SK-N-SH (cell line): ENCODE results near the gene MRGPRX3. TPM values are rescaled to one million over a fixed set of nuclear protein-coding genes. Genes with fewer than 3 reads are reported as not detected.

Source experiments
- CTCF ChIA-PET: fragments of 300-600, 350-600 bp; formaldehyde crosslinking; extraction: SDS; loops from one replicate; lab custom pipeline; 2021; lab: Yijun Ruan, JAX
- POLR2A ChIA-PET: fragments of 350-600 bp; sonication (Branson Sonifier 250); formaldehyde crosslinking; extraction: SDS; loops from one replicate; lab custom pipeline; 2020; ENCODE audit warnings: antibody characterized with exemption, inconsistent platforms; lab: Yijun Ruan, JAX
- DNase-seq: peaks from one replicate; pipeline ENCODE4 v3.0.0; 2012
- H2AFZ ChIP-seq: fragments of 200-600 bp; sonication (generic); 2 replicates; pipeline ENCODE4 v1.8.1; 2016; ENCODE audit warnings: antibody characterized with exemption, mild to moderate bottlenecking, low read depth
- H3F3A ChIP-seq: fragments of 200-600 bp; sonication (generic); replicated peaks from 2 replicates; pipeline ENCODE3; 2016; ENCODE audit warnings: antibody characterized with exemption, mild to moderate bottlenecking; ENCODE audit not compliant: insufficient read depth
- H3K27ac ChIP-seq, 2 experiments: fragments of 200-500 bp in 1 of 2; fragments of 200-600 bp in 1 of 2; sonication (Bioruptor generic) in 1 of 2; sonication (generic), shearing (Covaris generic) in 1 of 2; 2 replicates each; pipeline versions ENCODE4 v1.5.1 to v1.6.1; 2014 to 2016; ENCODE audit warnings: low read depth in 2 of 2, inconsistent platforms in 1 of 2, low read length in 1 of 2, mild to moderate bottlenecking in 1 of 2, mixed read lengths in 1 of 2
- H3K27me3 ChIP-seq: fragments of 200-600 bp; sonication (generic), shearing (Covaris generic); 2 replicates; pipeline ENCODE4 v1.6.1; 2016; ENCODE audit warnings: mixed run types; ENCODE audit not compliant: insufficient read depth
- H3K36me3 ChIP-seq, 2 experiments: fragments of 200-500 bp in 1 of 2; fragments of 200-600 bp in 1 of 2; sonication (Bioruptor generic) in 1 of 2; sonication (generic) in 1 of 2; replicated peaks in 1 of 2; 2 replicates each; pipeline versions ENCODE3 to v1.5.1; 2014 to 2016; ENCODE audit warnings: low read length in 1 of 2, mild to moderate bottlenecking in 1 of 2; ENCODE audit not compliant: insufficient read depth in 2 of 2, control insufficient read depth in 1 of 2
- H3K4me1 ChIP-seq, 2 experiments: fragments of 200-500 bp in 1 of 2; fragments of 200-600 bp in 1 of 2; sonication (Bioruptor generic) in 1 of 2; sonication (generic), shearing (Covaris generic) in 1 of 2; 2 replicates each; pipeline versions ENCODE4 v1.5.1 to v1.6.1; 2014 to 2016; ENCODE audit warnings: low read depth in 1 of 2, low read length in 1 of 2, mixed run types in 1 of 2; ENCODE audit not compliant: insufficient read depth in 2 of 2, control insufficient read depth in 1 of 2
- H3K4me2 ChIP-seq: fragments of 200-600 bp; sonication (generic), shearing (Covaris generic); 2 replicates; pipeline ENCODE4 v1.6.1; 2017; ENCODE audit warnings: mixed run types
- H3K4me3 ChIP-seq, 2 experiments: fragments of 200-500 bp in 1 of 2; fragments of 200-600 bp in 1 of 2; sonication (Bioruptor generic) in 1 of 2; sonication (generic), shearing (Covaris generic) in 1 of 2; 2 replicates each; pipeline versions ENCODE4 v1.5.1 to v1.8.1; 2014 to 2016; ENCODE audit warnings: low read depth in 2 of 2, inconsistent platforms in 1 of 2, low read length in 1 of 2, mild to moderate bottlenecking in 1 of 2, mixed read lengths in 1 of 2, moderate library complexity in 1 of 2
- H3K79me2 ChIP-seq: fragments of 200-600 bp; sonication (generic); 2 replicates; pipeline ENCODE4 v1.8.1; 2017; ENCODE audit warnings: mild to moderate bottlenecking; ENCODE audit not compliant: insufficient read depth
- H3K9ac ChIP-seq: fragments of 200-600 bp; sonication (generic); 2 replicates; pipeline ENCODE4 v1.6.1; 2017; ENCODE audit warnings: mixed run types
- H3K9me2 ChIP-seq: fragments of 200-600 bp; sonication (generic); 2 replicates; pipeline ENCODE4 v1.6.1; 2017; ENCODE audit warnings: mixed run types
- H3K9me3 ChIP-seq: fragments of 200-600 bp; sonication (generic); 2 replicates; pipeline ENCODE4 v1.6.1; 2017; ENCODE audit warnings: mixed run types, mild to moderate bottlenecking, moderate library complexity
- H4K20me1 ChIP-seq: fragments of 200-600 bp; sonication (generic); 2 replicates; pipeline ENCODE4 v1.6.1; 2017; ENCODE audit warnings: mild to moderate bottlenecking, mixed run types; ENCODE audit not compliant: insufficient read depth
- CHD2 ChIP-seq: fragments of 150-350 bp; IDR thresholded peaks from 2 replicates; pipeline ENCODE4 v1.6.1; 2018; ENCODE audit warnings: low read length; ENCODE audit not compliant: partially characterized antibody
- CTCF ChIP-seq: fragments of 200-600 bp; sonication (generic); IDR thresholded peaks from 2 replicates; pipeline ENCODE4 v1.6.1; 2017; ENCODE audit warnings: antibody characterized with exemption, mild to moderate bottlenecking, moderate library complexity
- FOXJ3 ChIP-seq: sonication (generic); formaldehyde crosslinking; IDR thresholded peaks from 2 replicates; pipeline ENCODE4 v1.5.1; 2020; ENCODE audit warnings: mild to moderate bottlenecking, missing genetic modification reagents
- GATA2 ChIP-seq: sonication (generic); formaldehyde crosslinking; IDR thresholded peaks from 2 replicates; pipeline ENCODE4 v1.5.0; 2020; ENCODE audit warnings: mild to moderate bottlenecking, missing genetic modification reagents
- IRF3 ChIP-seq: fragments of 150-350 bp; IDR thresholded peaks from 2 replicates; pipeline ENCODE4 v1.6.1; 2016; ENCODE audit warnings: mild to moderate bottlenecking, low read depth, low read length
- MEF2A ChIP-seq: IDR thresholded peaks from 2 replicates; pipeline ENCODE4 v1.4.0; 2012; ENCODE audit warnings: low read depth, borderline replicate concordance
- NRF1 ChIP-seq: IDR thresholded peaks from 2 replicates; pipeline ENCODE4 v1.6.1; 2012; ENCODE audit warnings: low read depth, mild to moderate bottlenecking, low read length
- POLR2AphosphoS5 ChIP-seq: IDR thresholded peaks from 2 replicates; pipeline ENCODE4 v1.6.1; 2012; ENCODE audit warnings: low read depth, low read length
- RAD21 ChIP-seq: IDR thresholded peaks from 2 replicates; pipeline ENCODE4 v1.6.1; 2012; ENCODE audit warnings: mild to moderate bottlenecking, low read length
- RCOR1 ChIP-seq: fragments of 150-350 bp; IDR thresholded peaks from 2 replicates; pipeline ENCODE4 v1.6.1; 2017; ENCODE audit warnings: antibody characterized with exemption, low read length
- SIN3A ChIP-seq: IDR thresholded peaks from 2 replicates; pipeline ENCODE4 v1.6.1; 2012; ENCODE audit warnings: low read depth, mild to moderate bottlenecking, low read length, moderate library complexity, borderline replicate concordance
- TAF1 ChIP-seq: IDR thresholded peaks from 2 replicates; pipeline ENCODE4 v1.6.1; 2012; ENCODE audit warnings: low read depth, mild to moderate bottlenecking, low read length, moderate library complexity, borderline replicate concordance
- TCF12 ChIP-seq: IDR thresholded peaks from 2 replicates; pipeline ENCODE4 v1.4.0; 2012
- USF1 ChIP-seq: IDR thresholded peaks from 2 replicates; pipeline ENCODE4 v1.4.0; 2012; ENCODE audit warnings: low read depth, borderline replicate concordance
- YY1 ChIP-seq: IDR thresholded peaks from 2 replicates; pipeline ENCODE4 v1.4.0; 2012; ENCODE audit warnings: low read depth, mild to moderate bottlenecking
- ZBTB33 ChIP-seq: IDR thresholded peaks from 2 replicates; pipeline ENCODE4 v1.4.0; 2012; ENCODE audit warnings: low read depth, borderline replicate concordance
- WGBS: methylation state at CpG from one replicate; pipeline ENCODE4 v1.1.6; 2017; ENCODE audit warnings: low lambda C conversion rate; 5-methylcytosine and 5-hydroxymethylcytosine counted together
- polyA plus RNA-seq, 3 experiments: library from polyadenylated mRNA; depleted of rRNA; stranded (reverse); fragments of >200 nt; gene quantifications; 2 replicates each; pipeline ENCODE4 v1.2.3, GENCODE V29; 2012
- TF ChIP-seq, protein P1 (sequence below): fragments of 150-350 bp; IDR thresholded peaks from 2 replicates; pipeline ENCODE4 v1.6.1; 2017; ENCODE audit warnings: antibody characterized with exemption, low read length, low read depth, borderline replicate concordance
- TF ChIP-seq, protein P2 (sequence below): IDR thresholded peaks from 2 replicates; pipeline ENCODE4; 2012
- TF ChIP-seq, protein P3 (sequence below): IDR thresholded peaks from 2 replicates; pipeline ENCODE4 v1.6.1; 2012; ENCODE audit warnings: mild to moderate bottlenecking, low read depth, low read length, moderate library complexity

MRGPRX3 gene
- polyA plus RNA-seq, 1 of the 3 experiments (the other 2 are of a cell fraction), result not detected

DNA sequence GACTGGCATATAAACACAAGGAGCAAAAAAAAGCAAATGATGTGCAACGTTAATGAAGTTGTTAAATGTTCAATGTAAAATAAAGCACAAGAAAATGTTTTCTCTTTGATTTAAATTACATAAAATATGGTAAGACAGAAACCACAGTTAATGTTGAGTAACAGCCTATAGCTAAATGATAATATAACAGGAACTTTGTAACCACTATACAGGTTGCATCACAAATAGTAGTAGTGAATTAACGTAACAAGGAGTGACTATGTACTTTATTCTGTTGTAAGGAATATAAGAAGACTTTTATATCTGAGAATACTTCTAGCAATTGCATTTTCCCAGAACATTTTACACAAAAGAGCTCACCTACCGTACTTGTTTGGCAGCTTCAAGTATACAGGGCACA, 43.4 kb upstream of the MRGPRX3 start:
- Histone ChIP-seq H3F3A (no peaks in the 10 kb centered on the region), H3K9ac (no peak overlapping the region), H3K79me2 (no peaks in the 10 kb centered on the region; the same call in 1 of the 2 replicates), H3K27me3 (no peaks in the 10 kb centered on the region), H3K36me3 (peaks cover 62 to 82% of the 10 kb centered on the region in 2 experiments), H3K27ac (no peak overlapping the region), H3K4me2 (no peak overlapping the region), H2AFZ (no peak overlapping the region), H4K20me1 (no peaks in the 10 kb centered on the region), H3K4me3 (no peak overlapping the region), H3K9me3 (no peaks in the 10 kb centered on the region), H3K4me1 (no peaks in the 10 kb centered on the region), H3K9me2 (no peaks in the 10 kb centered on the region)
- POLR2A ChIA-PET, result no interaction called here
- WGBS, result 96% methylated on average over 3 of the region's 3 CpGs
- CTCF ChIA-PET, result interaction anchor here (3.2 to 4.6 kb wide), 2 partner anchors 17 to 27 kb away, joined by 11 to 25 read pairs; partner anchors contain the start of gene SAAL1
- no peak for DNase-seq
- TF ChIP-seq, protein P1, sequence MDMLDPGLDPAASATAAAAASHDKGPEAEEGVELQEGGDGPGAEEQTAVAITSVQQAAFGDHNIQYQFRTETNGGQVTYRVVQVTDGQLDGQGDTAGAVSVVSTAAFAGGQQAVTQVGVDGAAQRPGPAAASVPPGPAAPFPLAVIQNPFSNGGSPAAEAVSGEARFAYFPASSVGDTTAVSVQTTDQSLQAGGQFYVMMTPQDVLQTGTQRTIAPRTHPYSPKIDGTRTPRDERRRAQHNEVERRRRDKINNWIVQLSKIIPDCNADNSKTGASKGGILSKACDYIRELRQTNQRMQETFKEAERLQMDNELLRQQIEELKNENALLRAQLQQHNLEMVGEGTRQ, result no peak
- TF ChIP-seq, protein P2, sequence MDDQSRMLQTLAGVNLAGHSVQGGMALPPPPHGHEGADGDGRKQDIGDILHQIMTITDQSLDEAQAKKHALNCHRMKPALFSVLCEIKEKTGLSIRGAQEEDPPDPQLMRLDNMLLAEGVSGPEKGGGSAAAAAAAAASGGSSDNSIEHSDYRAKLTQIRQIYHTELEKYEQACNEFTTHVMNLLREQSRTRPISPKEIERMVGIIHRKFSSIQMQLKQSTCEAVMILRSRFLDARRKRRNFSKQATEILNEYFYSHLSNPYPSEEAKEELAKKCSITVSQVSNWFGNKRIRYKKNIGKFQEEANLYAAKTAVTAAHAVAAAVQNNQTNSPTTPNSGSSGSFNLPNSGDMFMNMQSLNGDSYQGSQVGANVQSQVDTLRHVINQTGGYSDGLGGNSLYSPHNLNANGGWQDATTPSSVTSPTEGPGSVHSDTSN, result no peak
- no peak for TF ChIP-seq SIN3A
- no peak for TF ChIP-seq RCOR1
- TF ChIP-seq MEF2A, result no peak
- TF ChIP-seq POLR2AphosphoS5, result no peak
- no peak for TF ChIP-seq NRF1
- TF ChIP-seq, protein P3, sequence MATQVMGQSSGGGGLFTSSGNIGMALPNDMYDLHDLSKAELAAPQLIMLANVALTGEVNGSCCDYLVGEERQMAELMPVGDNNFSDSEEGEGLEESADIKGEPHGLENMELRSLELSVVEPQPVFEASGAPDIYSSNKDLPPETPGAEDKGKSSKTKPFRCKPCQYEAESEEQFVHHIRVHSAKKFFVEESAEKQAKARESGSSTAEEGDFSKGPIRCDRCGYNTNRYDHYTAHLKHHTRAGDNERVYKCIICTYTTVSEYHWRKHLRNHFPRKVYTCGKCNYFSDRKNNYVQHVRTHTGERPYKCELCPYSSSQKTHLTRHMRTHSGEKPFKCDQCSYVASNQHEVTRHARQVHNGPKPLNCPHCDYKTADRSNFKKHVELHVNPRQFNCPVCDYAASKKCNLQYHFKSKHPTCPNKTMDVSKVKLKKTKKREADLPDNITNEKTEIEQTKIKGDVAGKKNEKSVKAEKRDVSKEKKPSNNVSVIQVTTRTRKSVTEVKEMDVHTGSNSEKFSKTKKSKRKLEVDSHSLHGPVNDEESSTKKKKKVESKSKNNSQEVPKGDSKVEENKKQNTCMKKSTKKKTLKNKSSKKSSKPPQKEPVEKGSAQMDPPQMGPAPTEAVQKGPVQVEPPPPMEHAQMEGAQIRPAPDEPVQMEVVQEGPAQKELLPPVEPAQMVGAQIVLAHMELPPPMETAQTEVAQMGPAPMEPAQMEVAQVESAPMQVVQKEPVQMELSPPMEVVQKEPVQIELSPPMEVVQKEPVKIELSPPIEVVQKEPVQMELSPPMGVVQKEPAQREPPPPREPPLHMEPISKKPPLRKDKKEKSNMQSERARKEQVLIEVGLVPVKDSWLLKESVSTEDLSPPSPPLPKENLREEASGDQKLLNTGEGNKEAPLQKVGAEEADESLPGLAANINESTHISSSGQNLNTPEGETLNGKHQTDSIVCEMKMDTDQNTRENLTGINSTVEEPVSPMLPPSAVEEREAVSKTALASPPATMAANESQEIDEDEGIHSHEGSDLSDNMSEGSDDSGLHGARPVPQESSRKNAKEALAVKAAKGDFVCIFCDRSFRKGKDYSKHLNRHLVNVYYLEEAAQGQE, result no peak
- TF ChIP-seq RAD21, result no peak
- no peak for TF ChIP-seq CHD2
- no peak for TF ChIP-seq TCF12
- TF ChIP-seq CTCF, result no peak
- no peak for TF ChIP-seq ZBTB33
- no peak for TF ChIP-seq USF1
- TF ChIP-seq GATA2, result no peak
- TF ChIP-seq FOXJ3 (CRISPR knock-in tag), result no peak
- TF ChIP-seq IRF3, result no peak
- no peak for TF ChIP-seq TAF1
- no peak for TF ChIP-seq YY1
